HTERT RPE-1 (cell line): ENCODE measurements around the gene PRR35.

Experiments used
- in situ Hi-C: fragments of 300-500 bp; cut with MboI; formaldehyde crosslinking; loops from 4 replicates; pipeline ENCODE4 v1.14.3; 2020; ENCODE audit warnings: low sequenced_read_pairs

Gene PRR35

DNA sequence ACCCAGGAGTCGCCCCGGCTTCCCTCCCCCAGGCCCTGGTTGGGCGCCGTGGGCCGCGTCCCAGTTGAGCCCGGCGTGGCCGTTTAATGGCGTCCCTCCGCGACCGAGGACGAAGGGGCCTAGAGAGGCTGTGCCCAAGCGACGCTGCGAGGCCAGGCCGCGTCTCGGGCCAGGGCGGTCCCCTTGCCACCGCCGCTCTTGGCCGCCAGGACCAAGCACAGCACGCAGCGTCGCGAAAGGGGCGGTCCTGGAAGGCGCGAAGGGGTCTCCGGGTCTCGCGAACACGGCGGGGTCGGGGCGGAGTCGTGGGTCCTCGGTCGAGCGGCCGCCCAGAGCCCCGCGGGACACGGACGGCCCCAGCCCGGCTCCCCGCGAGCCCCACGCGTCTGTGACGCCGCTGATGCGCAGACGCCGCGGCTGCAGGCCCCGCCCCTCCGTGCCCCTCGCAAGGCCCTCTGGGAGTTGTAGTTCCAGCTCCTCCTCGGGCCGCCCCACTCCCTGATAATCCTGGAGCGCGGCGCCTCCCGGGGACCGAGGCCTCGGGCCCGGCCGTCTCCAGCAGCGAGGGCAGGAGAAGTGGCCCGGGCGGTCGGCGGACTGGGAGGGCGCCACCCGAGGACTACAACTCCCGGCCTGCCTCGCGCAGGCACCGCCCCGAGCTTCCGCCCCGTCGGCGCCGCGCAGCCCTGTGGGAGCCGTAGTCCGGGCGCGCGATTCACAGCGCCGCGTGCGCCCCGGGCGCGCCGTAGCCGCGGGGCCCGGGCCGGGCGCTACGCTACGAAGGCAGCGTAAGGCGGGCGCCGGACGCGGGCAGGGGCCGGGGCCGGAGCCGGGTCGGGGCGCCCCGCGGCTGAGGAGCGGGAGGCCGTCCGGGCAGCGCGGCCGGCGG is 32.9 kb upstream of the PRR35 start, which contains the start of gene CAPN15:
Gene CAPN15, plus strand, starts transcription at position 698 of the 889 bp plus-strand sequence. CDS start 19,127 bp downstream, outside the sequence.
- in situ Hi-C loops = no loop called here

DNA sequence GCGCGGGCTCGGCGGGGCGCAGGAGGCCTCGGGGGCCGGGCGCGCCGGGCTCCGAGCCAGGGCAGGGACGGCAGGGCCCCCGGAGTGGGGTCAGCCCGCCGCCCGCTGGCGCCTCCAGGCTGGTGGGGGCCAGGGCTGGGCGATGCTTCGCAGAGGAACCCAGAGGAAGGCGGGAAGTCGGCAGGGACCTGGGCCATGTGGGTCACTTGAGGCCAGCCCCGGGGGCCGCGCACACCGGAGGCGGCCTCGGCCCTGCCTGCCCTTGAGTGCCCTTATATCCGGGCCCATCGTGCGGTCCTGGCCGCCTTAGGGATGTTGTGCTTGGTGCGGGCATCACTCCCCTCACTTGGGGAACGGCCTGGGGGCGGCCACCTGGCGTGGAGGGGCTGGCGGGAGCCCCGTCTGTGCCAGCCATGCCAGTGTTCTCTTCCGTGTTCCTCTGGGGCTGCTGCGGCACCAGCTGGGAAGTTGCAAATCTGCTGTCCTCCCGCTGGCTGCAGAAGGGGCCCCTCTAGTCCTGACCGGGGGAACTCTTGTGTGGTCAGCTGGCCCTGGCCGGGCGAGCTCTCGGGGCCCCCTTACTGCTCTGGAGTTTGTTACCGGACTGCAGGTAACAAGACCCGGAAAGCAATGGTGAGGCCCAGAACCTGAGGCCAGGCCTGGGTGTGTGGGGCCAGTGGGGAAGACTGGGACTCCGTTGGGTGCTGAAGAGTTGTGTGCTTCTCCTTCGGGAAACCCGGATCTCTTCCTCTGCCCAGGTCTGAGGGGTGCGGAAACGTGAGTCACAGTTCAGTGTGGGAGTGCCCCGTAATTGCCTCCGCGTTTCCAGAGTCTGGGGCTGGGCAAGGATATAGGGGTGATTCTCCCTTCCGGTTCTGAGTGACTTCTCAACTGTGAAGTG is 31.8 kb upstream of the PRR35 start:
- in situ Hi-C loops = no loop called here

DNA sequence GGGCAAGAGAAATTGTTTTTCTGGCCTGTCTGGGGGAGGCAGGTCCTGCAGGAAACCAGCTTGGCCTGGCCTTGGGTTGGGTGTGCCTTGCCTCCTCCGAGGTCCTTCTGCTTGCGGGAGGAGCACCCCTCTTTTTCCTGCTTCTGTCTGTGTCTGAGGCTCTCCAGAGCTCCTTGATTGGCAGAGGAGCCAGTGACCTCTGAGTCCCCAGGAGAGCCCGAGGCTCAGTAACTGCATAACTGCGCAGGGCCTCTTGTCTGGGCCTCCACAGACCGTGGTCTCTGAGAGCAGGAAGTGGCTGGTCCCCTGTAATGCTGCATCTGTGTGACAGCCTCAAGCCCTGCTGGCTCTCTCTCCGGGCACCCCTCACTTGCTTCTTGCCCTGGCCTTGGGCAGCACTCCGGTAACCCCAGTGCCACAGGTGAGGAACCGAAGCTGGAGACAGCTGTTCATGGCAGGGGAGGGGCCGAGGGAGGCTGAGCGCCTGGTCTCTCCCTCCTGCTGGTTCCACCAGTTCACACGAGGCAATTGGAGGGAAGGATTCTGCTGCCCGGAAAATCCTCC is 31.1 kb upstream of the PRR35 start:
- in situ Hi-C loops = no loop called here

DNA sequence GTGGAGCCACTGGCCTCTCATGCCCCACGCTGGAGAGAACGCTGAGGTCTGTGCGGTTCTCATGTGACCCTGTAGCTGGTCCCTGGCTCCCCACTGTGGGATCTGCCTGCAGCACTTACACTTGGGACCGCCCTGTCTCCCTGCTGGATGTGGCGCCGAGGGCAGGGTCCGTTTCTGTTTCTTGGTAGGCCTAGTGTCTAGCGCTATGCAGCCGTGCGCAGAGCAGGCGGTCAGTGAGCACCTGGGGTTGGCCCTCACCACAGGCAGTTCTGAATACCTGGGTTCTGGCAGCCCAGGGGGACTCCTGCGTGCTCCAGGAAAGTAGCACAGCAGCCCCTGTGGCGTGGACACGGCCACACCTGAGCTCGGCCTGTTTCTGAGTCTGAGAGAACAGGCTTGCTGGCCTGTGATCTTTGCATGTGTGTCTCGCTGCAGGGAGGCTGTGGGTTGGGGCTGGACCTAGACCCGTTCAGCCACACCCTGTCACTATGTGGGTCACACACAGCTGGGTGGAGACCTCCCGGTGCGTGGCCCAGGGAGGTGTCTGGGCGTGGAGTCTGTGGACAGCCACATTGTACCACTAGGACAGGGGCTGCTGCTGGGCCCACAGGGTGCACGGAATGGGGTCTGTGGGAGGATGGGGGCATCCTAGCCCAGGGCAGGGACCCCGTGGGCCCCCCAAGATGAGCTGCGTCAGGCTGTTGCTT is 29.9 kb upstream of the PRR35 start:
- in situ Hi-C loops = no loop called here

DNA sequence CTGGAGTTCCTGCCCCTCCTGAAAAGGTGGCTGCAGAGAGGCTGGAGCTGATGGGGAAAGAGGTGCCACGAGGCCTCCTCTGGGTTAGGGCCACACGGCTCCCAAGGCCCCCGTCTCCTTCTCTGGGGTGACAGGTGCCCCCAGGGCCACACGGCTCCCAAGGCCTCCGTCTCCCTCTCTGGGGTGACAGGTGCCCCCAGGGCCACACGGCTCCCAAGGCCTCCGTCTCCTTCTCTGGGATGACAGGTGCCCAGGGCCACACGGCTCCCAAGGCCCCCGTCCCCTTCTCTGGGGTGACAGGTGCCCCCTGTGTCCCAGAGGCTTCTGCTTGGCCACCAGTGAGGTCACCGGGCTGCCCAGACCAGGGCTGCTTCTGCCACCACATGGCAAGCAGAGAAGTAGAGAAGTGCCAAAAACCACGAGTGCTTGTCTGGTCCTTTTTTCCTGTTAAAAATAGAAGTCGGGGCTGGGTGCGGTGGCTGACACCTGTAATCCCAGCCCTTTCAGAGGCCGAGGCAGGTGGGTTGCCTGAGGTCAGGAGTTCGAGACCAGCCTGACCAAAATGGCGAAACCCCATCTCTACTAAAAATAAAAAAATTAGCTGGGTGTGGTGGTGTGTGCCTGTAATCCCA is 28.6 kb upstream of the PRR35 start:
- in situ Hi-C loops = no loop called here

DNA sequence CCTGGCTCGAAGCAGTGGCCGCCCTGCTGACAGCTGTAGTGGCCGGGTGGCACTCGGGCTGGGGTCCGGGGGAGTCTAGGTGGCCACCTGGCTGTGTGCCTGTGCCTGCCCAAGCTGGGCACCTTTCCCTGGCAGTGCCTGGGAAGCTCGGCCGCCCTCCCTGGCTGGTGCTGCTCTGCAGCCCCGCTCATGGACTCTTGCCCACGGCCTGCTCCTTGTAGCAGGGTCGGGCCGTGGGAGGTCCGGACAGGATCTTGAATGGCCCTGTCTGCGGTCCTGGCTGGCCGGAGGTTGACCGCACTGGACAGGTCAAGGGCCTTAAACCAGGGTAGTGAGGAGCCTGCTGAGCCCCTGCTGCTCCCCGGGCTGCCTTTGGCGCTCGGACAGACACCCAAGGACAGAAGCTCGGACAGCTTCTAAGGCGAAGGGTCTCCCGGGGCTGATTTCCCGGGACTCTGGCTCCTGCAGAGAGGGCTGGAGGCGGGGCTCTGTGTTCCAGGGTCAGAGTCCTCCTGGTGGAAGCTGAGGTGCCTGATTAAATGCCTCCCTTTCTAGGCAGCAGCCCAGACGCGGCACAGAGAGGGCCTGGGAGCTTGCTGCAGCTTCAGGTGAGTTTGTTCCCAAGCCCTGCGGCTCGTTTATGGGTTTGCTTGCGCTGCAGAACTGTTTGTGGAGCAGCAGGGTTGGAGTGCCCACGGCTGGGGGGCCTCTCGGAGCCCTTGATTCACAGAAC is 26.6 kb upstream of the PRR35 start:
- in situ Hi-C loops = no loop called here

DNA sequence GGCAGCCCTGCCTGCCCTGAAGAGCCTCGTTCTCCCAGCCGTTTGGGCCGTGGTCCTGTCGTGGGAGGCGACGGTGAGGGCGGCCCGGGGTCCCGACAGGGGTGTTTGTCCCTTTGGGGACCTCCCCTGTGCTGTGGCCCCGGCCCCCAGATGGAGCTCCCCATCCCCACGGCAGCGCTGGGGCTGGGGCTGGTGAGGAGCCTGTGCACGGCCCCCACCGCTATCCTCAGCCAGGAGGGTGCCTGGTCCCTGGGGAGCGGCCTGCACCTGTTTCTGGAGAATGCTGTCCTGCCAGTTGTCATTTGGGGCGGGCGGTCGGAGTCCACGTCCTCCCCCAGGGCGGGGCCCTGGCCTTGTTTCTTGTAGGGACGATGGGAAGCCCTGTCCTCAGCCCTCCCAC is 26.1 kb upstream of the PRR35 start:
- in situ Hi-C loops = no loop called here

DNA sequence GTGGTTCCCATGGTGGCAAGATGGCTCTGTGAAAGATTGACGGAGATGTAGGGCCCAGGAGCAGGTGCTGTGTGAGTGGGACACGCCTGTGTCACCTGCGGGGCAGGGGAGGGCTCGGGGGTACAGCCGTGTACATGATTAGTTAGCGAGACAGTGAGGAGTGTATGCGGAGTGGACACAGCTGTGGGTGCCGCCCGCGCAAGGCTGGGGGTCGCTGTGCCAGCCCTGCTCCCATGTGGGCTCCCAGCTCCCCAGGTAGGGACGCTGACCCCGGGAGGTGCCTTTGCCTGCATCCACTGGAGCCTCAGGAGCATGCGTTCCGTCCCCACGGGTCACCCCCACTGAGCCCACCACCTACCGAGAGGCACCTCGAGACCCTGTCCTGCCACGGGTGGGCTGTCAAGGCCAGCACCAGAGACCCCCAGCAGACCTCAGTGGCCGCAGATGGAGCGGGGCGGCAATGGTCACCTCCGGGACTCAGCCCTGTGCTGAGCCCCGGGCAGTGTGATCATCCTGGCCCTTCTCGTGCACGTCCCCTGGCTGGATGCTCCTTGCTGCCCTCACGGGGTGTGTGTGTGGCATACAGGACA is 25.2 kb upstream of the PRR35 start:
- in situ Hi-C loops = no loop called here

DNA sequence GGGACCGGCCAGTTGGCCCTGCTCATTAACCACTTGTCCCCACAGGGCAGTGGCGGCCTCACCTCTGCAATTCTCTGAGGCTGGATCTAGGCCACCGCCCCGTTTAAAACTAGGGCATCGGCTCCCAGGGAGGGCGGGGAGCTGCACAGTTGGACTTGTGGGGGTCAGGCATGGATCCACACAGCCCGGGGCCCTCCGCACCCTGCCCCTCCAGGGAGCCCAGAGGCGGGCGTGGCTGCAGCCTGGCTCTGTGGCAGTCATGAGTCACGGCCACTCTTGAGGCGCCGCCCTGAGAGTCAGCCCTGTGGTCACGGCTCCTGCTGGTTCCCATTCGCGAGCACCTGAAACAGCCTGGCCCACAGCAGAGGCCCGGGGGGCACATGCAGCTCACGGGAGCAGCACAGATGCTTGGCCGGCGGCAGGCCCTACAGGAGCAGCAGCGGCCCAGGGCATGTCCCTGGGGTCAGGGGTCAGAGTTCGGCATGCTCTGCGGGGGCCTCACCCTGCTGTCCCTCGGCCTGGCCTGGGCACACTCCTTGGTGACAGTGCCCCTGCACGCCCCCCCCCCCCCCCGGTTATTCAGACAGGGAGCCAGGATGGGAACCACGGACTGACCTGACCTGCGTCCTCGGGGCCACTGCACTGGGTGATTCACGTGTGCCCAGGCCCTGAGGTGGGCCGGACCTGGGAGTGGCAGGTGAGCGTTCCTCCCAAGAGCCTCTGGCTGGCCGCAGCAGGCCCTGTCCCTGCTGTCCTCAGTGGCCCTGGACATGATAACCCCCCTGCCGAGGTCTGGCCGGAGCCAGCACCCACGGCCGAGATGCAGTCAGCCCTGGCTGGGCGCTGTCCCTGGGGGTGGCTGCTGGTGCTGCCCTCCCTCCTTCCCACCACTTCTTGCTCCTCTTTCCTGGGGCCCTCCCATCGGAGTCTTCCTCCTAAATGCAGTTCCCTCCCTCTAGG is 24.5 kb upstream of the PRR35 start:
- in situ Hi-C loops = no loop called here

DNA sequence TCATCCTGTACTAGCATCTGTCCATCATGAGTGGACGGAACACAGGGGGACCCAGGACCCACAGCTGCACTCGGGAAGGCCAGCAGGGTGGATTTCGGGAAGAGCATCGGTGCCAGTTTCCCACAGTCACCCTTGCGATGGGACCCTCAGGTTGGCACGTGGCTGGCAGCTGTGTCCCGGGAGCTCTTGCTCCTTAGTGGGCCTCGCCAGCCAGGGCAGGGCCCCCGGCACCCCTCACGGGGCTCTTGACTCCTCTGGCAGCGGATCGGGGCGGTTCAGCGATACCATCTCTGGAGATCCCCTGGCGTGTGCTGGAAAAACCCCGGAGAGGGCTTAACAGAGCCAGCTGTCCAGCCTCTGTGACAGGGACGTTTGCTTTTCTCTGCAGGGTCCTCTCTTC is 23.4 kb upstream of the PRR35 start:
- in situ Hi-C loops = no loop called here

DNA sequence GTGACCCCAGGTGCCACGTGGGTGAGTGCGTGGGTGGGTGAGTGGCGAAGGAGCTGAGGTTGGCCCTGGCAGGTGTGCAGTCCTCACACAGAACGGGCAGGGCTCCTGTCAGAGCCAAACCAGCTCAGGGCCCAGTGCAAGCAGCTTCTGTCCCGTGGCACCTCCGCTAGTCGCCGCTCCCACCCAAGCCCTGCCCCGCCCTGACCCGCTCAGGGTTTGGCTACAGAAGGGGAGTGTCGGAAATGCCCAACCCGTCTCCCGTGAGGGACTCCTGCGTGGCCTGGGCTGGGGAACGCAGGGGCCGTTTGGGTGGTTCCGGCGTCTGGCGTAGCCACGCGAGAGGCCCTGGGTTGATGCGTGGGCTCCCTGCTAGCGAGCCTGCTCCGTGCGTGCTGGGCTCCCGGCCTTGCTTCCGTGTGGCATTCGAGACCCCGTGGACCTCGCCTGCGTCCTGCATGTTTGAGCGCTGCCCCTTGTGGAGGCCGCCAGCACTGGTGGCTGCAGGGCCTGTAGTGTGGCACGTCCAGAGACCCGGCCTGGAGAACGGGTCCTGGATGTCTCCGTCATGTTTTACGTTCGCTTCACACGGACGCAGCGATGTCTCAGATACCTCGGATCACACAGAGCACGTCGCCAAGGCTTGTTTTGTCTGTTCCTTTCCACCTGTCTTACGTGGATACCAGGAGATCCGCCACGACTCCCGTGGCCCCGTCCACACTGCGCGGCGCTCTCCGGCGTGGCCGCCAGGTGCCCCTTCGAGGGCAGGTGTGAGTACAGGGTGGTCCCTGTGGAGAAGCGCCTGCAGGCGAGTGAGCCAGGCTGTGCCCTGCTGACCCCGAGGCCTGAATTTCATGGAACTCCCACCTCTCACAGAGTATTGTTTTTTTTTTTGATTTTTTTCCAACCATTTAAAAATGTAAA is 22.5 kb upstream of the PRR35 start:
- in situ Hi-C loops = no loop called here

DNA sequence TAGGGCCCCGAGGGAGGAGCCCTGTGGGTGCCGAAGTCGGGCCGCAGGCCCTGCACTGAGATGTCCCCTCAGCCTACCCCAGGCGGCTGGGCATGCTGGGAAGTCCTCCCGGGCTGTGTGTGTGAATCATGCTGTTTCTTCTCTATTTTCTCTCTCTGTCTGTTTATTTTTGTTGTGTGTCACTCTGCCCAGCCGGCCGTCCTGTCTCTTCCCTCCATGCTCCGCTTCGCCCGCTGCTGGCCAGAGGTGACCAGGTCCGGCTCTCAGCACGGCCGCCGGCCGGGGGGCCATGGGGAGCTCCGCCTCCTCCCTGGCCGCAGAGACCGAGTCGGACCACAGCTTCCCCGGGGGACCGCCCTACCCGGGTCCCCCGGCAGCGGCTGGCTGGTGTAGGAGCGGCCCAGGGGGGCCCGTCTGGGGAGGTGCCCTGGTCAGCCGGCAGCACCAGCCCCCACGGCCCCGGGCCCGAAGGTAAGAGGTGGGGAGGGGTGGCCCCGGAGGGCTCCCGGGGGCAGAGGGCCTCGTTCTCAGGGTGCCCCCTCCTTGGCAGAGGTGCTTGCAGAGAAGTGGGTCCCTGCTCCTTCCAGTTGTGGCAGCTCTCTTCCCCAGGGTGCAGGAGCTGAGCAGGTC is 20.2 kb upstream of the PRR35 start:
- in situ Hi-C loops = no loop called here

DNA sequence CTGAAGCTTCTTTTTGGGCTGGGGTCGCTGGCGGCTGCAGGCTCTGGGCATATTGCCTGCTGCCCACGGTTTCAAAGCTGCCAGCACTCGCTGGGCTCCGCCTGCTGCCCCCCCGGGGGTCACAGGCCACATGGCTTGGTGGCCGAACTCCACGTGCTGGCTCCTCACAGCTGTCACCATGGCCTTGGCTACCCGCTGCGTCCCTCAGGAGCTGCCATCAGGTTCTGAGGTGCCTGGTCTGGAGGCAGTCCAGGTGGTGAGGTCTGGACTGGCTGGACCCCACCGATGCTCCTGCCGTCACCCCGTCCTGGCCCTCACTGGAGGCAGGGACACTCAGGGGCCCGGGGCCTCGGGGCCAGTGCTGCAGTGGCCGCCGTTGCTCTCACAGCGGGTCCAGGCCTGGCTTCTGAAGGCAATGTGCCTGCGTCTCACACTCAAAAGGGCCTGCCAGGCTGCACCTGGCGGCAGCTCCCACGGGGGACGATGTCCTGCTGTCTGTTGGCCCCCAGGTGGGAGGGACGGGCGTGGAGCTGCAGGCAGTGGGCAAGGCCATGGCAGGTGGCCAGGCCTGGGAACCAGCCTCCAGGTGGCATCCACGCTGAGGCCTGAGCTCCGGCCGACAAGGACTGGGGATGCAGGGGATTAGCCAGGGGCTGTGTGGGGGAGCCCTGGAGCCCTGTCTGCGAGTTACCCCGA is 19.4 kb upstream of the PRR35 start:
- in situ Hi-C loops = no loop called here

DNA sequence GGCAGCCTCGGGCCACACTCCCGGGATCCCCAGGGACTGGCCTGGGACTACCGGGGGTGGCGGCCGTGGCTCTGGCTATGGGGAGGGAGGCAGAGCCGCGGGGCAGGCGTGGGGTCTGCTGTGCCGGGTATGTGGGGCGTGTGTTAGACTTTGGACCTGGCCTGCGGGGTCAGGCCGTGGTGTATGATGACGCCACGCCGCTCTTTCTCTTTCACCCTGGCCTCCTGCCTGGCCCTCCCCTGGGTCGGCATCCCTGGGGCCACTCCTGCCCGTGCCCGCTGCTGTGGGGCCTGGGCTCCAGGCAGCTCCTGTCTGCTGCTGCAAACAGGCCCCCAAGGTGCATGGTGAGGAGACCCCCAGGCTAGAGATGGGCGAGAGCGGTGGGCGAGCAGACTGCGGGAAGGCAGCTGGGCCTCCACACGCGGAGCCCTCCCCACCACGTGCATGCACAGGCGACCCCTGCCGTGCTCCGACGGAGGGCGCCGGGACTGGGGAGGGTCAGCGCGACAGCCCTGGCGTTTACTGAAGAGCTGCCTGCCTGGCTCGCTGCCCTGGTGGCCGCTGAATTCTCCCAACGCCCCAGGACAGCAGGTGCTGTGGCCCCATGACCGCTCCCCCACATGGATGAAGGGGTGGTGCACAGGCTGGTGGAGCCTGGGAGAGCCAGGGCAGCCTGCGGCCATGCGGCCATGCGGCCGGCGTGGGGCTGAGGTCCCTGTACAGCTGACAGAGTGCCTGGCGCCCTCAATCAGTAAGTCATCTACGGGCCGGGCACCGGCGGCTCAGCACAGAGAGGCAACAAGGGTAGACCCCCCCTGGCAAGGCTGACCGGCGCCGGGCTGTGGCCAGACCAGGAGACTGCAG is 16.7 kb upstream of the PRR35 start:
- in situ Hi-C loops = no loop called here

DNA sequence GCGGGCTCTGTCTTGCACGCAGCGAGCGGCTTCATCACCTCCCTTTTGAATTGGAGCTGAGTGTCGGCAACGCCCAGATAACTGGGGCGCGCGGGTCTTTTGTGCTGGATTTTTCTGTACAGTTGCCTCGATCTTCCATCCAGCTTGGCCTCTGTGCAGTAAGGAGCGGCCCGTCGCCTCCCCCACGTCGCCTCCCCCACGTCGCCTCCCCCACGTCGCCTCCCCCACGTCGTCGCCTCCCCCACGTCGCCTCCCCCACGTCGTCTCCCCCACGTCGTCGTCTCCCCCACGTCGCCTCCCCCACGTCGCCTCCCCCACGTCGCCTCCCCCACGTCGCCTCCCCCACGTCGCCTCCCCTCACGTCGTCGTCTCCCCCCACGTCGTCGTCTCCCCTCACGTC is 15.7 kb upstream of the PRR35 start:
- in situ Hi-C loops = no loop called here
